GM18505 (cell line): ENCODE results near the gene ZFAND3.

Experiments
- ATAC-seq: cut with Tn5 transposase; IDR thresholded peaks from one replicate; pipeline ENCODE4 v1.9.1; 2021; ENCODE audit not compliant: unreplicated experiment
- POLR2A ChIP-seq: IDR thresholded peaks from 4 replicates; pipeline ENCODE4 v1.6.1; 2011; ENCODE audit warnings: borderline replicate concordance; ENCODE audit not compliant: insufficient read depth, insufficient read length; ENCODE audit errors: extremely low read depth

The ZFAND3 gene

GRCh38 chr6:38163186-38164130, 343.9 kb downstream of the ZFAND3 start:
- no peak for TF ChIP-seq POLR2A
- ATAC-seq: no peak

- TF ChIP-seq POLR2A: no peak
- ATAC-seq: no peak
Measured at GRCh38 chr6:38164131-38164481, 344.6 kb downstream of the ZFAND3 start.

GRCh38 chr6:38164671-38165108, 345.2 kb downstream of the ZFAND3 start:
- ATAC-seq: no peak
- TF ChIP-seq POLR2A: no peak

GRCh38 chr6:38166411-38167240, 347.1 kb downstream of the ZFAND3 start:
- TF ChIP-seq POLR2A: no peak
- no peak for ATAC-seq

GRCh38 chr6:38167598-38167997, 348.1 kb downstream of the ZFAND3 start:
- TF ChIP-seq POLR2A: no peak

GRCh38 chr6:38168126-38168525, 348.6 kb downstream of the ZFAND3 start:
- no peak for ATAC-seq
- TF ChIP-seq POLR2A: no peak

More at GRCh38 chr6:38167598-38167997, 348.1 kb downstream of the ZFAND3 start:
- no peak for ATAC-seq

- ATAC-seq: no peak
- TF ChIP-seq POLR2A: no peak
Measured at GRCh38 chr6:38168699-38169098, 349.2 kb downstream of the ZFAND3 start.

GRCh38 chr6:38169221-38169976, 349.9 kb downstream of the ZFAND3 start:
- no peak for TF ChIP-seq POLR2A
- ATAC-seq: no peak

- TF ChIP-seq POLR2A: no peak
- ATAC-seq: no peak
Measured at GRCh38 chr6:38169977-38170526, 350.5 kb downstream of the ZFAND3 start.

- TF ChIP-seq POLR2A: no peak
- no peak for ATAC-seq
Measured at GRCh38 chr6:38170666-38171355, 351.3 kb downstream of the ZFAND3 start.

GRCh38 chr6:38171997-38172738, 352.6 kb downstream of the ZFAND3 start:
- no peak for TF ChIP-seq POLR2A
- no peak for ATAC-seq
